ENCODE measurements around the gene LRRC8D.

GRCh38 chr1:89962742-89963075 is 141.9 kb downstream of the LRRC8D start:
- TF ChIP-seq JUNB (IDR thresholded peaks at IDR 0.05; ENCODE audit: unreplicated experiment) (no peak), CTCF (conservative IDR thresholded peaks at IDR 0.05; ENCODE audit: low read depth in 2 of 2) (no peak), ZNF114 (CRISPR knock-in tag; IDR thresholded peaks at IDR 0.05) (no peak), EZH2 (IDR thresholded peaks at IDR 0.05; ENCODE audit: low read depth, unreplicated experiment) (no peak), POLR2AphosphoS5 (IDR thresholded peaks at IDR 0.05; ENCODE audit: low read depth) (no peak), CREB1 (CRISPR knock-in tag; IDR thresholded peaks at IDR 0.05; ENCODE audit: low read depth) (no peak)
